Hippocampal formation (tissue), 2 donors: Measurements from ENCODE around the gene SUPT4H1.
"Not testable (repeated sequence)": the region's sequence is repeated elsewhere in the genome, so short reads cannot be mapped to it uniquely, and the experiment has no call there.

Experiments used
- DNase-seq, 2 donors: peaks; one replicate each; lab custom pipeline; 2025; lab: John Stamatoyannopoulos, UW

Gene SUPT4H1

GRCh38 chr17:58351831-58352595, at the start of gene SUPT4H1:
SUPT4H1 (minus strand) TSS chr17:58352201; CDS start chr17:58352135, 66 bp downstream.
- DNase-seq = peak; percentile 72 to 82

DNA sequence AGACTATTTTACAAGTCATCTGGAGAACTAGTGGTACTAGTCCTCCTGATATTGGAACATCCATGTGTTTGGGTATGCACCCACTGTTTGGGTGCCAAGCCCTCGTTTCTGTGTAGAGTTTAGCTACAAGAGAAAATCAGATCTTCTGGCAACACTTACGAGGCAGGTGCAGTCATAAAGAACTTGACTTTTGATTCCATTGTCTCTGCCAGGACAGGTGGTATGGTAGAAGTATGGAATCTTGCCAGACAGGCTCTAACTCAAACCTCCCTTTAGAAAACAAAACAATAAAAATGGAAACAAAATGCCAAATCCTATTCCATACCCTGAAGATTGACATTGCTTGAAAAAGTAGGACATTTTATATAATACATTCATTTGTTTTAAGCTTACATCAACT, 49.3 kb upstream of the SUPT4H1 start:
- DNase-seq = no peak

GRCh38 chr17:58400826-58401225, 48.8 kb upstream of the SUPT4H1 start:
- no peak for DNase-seq

DNA sequence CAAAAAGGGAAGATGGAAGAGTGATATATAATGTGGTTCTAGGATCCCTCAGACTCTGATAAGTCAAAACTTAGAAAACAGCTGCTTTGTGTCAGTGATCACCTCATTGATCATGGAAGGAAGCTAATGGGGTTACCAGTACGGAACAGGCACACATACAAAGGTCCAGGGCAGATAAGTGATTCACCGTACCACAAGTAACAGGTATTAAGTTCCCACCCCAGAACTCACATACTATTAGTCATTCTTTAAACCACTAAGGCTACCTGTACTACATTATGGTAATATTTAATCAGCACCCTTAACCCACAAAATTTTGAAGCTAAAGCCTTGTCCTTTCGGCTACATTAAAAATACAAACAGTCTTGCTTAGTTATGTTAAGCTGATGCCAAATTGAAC, 48.0 kb upstream of the SUPT4H1 start:
- no peak for DNase-seq

- DNase-seq = no peak
Measured at GRCh38 chr17:58398574-58399266, 46.7 kb upstream of the SUPT4H1 start.

DNA sequence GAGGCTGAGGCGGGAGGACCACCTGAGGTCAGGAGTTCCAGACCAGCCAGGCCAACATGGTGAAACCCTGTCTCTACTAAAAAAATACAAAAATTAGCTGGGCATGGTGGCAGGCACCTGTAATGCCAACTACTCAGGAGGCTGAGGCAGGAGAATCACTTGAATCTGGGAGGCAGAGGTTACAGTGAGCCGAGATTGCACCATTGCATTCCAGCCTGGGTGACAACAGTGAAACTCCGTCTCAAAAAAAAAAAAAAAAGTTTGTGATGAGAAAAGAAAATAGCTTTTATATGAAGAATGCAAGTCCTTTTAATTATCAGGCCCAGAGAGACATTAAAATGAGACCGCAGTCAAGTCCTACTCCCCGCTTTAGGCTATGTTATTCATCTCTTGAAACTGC, 45.4 kb upstream of the SUPT4H1 start:
- not testable (repeated sequence) for DNase-seq

- no peak for DNase-seq
Measured at GRCh38 chr17:58396173-58396572, 44.2 kb upstream of the SUPT4H1 start.

GRCh38 chr17:58394534-58395223, 42.7 kb upstream of the SUPT4H1 start:
- DNase-seq = no peak

DNA sequence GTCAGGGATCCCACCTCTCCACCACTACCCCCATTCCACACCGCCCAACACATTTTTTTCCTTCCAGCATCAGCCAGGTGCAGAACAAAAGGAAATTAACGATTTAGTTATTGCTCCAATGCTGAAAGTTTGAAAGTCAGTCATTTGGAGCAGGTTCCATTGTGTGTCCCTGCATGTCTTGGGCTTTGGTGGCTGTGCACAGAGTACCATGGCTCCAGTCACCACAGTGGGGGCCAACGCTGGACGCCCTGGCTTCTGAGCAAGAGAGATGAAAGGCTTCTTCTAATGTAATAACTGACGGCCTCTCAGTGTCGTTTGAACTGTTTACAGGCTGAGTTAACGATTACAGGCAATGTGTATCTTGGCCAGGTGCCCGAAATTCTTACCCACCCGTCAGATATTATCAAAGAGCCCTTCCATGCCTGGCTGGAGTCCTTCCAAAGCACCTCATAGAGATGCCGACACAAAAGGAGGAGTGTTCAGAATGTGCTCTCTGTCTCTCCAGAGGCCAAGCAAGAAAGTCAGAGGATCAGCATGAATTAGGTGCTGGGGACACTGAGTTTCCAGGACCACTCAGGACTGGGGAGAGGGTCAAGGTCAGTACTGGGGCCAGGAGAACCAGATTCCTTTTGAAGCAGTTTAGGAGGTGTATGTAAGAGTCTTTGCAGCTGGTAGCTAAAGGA, 39.4 kb upstream of the SUPT4H1 start:
- DNase-seq = no peak

DNA sequence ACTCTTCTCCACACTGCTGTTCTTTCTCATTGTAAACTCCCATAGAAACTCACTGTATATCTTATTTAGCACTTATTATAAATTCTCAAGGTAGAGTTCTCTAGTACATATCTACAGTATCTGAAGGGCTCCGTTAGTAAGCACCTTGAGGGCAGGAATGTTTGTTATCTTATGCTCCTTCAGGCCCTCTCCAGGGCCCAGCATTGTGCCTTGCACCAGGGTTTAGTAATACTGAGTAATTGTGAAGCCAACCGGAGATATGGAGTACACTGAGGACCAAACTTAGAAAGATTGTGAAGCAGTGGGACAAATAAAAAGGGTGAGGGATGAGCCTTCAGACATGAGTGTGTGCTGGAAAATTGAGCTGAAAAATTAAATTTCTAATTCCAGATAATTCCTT, 38.9 kb upstream of the SUPT4H1 start:
- DNase-seq = no peak

DNA sequence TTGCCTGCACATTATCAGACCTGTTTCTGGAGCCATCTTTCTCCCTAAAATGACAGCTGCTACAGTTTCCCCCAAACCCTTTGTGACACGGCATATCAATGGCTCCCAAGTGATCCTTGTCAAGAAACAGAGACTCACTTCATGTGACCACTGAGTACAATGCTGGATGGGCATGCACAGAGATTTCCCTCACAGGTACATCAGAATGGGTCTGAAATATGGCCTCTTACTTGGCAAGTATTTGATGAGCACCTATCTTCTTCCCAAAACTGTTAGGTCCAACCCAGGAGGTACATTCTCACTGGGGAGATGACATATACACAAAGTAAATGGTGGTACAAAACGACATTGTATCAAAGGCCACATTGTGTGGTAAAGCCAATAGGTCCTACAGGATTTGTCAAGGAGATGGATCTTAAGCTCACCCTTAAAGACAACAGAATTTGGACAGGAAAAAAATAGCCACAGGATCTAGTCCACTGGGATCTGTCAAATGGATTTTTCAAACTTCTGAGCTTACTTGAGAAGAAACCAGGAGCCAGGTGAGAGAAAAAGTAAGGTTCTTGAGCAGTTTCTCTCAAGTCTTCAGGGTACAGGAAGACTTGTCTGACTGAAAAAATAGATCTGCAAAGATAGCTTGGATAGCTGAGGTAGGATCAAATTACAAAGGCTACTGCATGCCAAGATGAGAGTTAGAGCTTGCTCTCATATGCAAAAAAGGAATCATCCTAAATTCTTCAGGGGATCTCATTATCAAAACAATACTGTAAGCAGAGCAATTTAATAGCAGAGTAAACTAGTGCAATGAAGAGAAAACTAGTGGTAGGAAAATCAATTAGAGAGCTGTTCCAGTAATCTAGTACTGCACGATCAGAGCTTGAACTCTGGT, 36.5 kb upstream of the SUPT4H1 start:
- no peak for DNase-seq

DNA sequence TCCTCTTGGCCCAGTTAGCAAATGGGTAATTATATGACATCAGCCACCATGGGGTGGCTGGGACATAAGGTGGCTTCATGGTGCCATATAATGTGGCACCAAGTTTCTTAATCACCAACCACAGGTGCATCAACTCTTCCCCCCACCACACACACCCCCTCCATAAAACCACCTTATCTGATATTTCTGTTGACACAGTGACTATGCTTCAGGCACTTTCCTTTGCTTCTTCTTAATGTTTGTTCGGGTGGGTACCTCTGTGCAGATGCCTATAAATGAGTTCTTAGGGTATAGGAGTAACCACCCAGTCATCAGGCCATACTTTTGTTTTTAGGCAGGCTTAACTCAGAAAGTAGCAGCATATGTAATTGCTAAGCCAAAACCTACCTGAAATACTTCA, 35.8 kb upstream of the SUPT4H1 start:
- no peak for DNase-seq

GRCh38 chr17:58386708-58387107, 34.7 kb upstream of the SUPT4H1 start:
- no peak for DNase-seq

- DNase-seq = no peak
Measured at GRCh38 chr17:58385359-58385899, 33.4 kb upstream of the SUPT4H1 start.

GRCh38 chr17:58384897-58385296, 32.9 kb upstream of the SUPT4H1 start:
- DNase-seq = no peak

DNA sequence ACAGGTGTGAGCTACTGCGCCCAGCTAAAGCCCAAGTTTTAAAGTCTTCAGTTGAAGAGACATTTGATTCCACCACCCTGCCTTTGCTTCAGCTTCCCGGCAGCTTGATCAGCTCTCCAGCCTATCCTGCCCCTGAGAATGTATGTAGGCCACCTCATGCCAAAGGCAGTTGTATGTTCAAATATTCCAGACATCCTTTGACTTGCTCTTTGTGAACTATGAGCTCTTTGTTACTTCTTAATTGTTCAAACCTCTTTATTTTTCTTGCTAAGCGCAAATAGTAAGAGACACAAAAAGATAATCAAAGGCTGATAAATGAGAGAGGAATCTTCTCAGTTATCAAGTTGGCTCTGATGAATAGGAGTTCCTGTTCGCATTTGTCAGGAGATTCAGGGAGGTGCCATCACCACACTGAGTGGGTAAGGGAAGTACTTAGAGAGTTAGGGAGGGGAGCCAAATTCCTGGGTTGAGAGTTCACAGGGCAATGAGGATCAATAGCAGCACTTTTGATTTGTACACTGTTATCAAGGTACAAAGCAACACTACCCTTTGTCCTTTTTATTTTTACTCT, 32.0 kb upstream of the SUPT4H1 start:
- no peak for DNase-seq

- DNase-seq = no peak
Measured at GRCh38 chr17:58382872-58383242, 30.9 kb upstream of the SUPT4H1 start.

GRCh38 chr17:58382108-58382871, 30.3 kb upstream of the SUPT4H1 start:
- DNase-seq = no peak

DNA sequence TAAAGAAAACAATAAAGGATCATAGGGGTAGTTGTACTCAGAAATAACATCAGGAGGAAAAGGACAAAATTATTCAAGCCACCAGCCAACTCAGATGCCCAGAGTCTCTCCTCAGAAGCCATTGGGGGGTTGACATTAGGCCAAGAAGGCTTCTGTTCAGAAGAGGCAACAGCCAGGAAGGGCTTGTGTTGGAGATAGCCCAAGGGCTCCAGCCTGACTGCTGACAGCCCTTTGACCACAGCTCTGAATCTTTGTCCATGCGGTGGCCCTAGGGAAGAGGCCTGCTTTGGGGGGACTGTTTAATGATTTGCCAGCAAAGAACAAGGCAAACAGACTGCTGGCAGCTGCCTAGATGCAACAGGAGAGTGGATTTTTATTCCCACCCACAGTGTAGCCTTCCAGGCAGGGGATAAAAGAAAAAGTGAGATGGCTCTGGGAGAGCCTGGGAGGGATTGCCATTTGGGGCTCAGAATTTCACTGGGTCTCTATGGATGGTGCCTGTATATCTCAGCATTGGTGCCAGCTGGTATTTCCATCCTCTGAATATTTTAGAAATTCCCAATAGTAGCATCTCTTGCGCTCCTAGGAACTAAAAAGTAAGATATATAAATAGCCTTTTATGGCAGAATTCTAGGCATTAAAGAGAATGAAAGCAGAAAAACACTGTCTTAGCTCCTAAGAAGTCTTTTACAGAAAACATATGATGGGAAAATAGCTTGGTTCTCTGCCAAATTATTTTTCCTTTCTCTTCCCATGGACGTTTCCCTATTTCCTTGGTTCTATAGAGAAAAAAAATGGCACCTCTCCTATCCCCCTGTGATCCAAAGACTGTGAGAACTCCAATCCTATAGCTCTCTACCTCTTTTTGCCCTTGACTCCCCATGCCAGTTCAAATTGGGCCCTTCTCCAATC, 29.4 kb upstream of the SUPT4H1 start:
- DNase-seq = peak in 1 of 2 donors; percentile 11
